Karpas-422 (cell line): Measurements from ENCODE around the gene KAZALD1. TPM values are rescaled to one million over a fixed set of nuclear protein-coding genes. Genes with fewer than 3 reads are reported as not detected.

ENCODE experiments used
- DNase-seq: peaks from one replicate; pipeline ENCODE4 v3.0.0-alpha.2; 2015
- H2AFZ ChIP-seq: fragments of 200-600 bp; sonication (generic); 2 replicates; pipeline ENCODE4 v1.6.1; 2014; ENCODE audit warnings: antibody characterized with exemption, low read length, mixed read lengths
- H3K27ac ChIP-seq: fragments of 200-600 bp; sonication (generic); 2 replicates; pipeline ENCODE4 v1.5.1; 2014; ENCODE audit warnings: mild to moderate bottlenecking, low read length, moderate library complexity
- H3K27me3 ChIP-seq: fragments of 200-600 bp; sonication (generic); 2 replicates; pipeline ENCODE4 v1.6.1; 2014; ENCODE audit warnings: low read length, mixed read lengths
- H3K36me3 ChIP-seq: fragments of 200-600 bp; sonication (generic); 2 replicates; pipeline ENCODE4 v1.6.1; 2014; ENCODE audit warnings: low read length, mixed read lengths; ENCODE audit not compliant: insufficient read depth
- H3K4me1 ChIP-seq: fragments of 200-600 bp; sonication (generic); 2 replicates; pipeline ENCODE4 v1.6.1; 2014; ENCODE audit warnings: mild to moderate bottlenecking, low read length, mixed read lengths
- H3K4me2 ChIP-seq: fragments of 200-600 bp; sonication (generic); 2 replicates; pipeline ENCODE4 v1.6.1; 2014; ENCODE audit warnings: low read length, low read depth, mild to moderate bottlenecking; ENCODE audit not compliant: poor library complexity, severe bottlenecking
- H3K4me3 ChIP-seq: fragments of 200-600 bp; sonication (generic); 2 replicates; pipeline ENCODE4 v1.5.1; 2014; ENCODE audit warnings: mild to moderate bottlenecking, antibody characterized with exemption, low read length, mixed read lengths
- H3K79me2 ChIP-seq: fragments of 200-600 bp; sonication (generic); 2 replicates; pipeline ENCODE4 v1.6.1; 2014; ENCODE audit warnings: mild to moderate bottlenecking, low read length, mixed read lengths
- H3K9ac ChIP-seq: fragments of 200-600 bp; sonication (generic); 2 replicates; pipeline ENCODE4 v1.6.0; 2014; ENCODE audit warnings: low read length
- H3K9me2 ChIP-seq: fragments of 200-600 bp; sonication (generic), shearing (Covaris generic); replicated peaks from 2 replicates; pipeline ENCODE4 v1.6.0; 2014; ENCODE audit warnings: mild to moderate bottlenecking, low read length, moderate library complexity; ENCODE audit not compliant: insufficient read depth
- H3K9me3 ChIP-seq: fragments of 300-700, 200-600 bp; sonication (generic); 2 replicates; pipeline ENCODE4 v1.6.1; 2014; ENCODE audit warnings: low read length, mixed read lengths
- H4K20me1 ChIP-seq: fragments of 200-600 bp; sonication (generic); 2 replicates; pipeline ENCODE4 v1.6.1; 2014; ENCODE audit warnings: mild to moderate bottlenecking, antibody characterized with exemption, low read length, low read depth; ENCODE audit not compliant: insufficient read depth
- total RNA-seq: library from RNA; depleted of rRNA; stranded (reverse); fragments of >200 nt; shearing (Covaris generic); gene quantifications from 2 replicates; pipeline ENCODE4 v1.2.3, GENCODE V29; 2014; ENCODE audit warnings: low replicate concordance

KAZALD1 gene
- total RNA-seq, 1 experiment from 2014 or later = 21.5 TPM

DNA sequence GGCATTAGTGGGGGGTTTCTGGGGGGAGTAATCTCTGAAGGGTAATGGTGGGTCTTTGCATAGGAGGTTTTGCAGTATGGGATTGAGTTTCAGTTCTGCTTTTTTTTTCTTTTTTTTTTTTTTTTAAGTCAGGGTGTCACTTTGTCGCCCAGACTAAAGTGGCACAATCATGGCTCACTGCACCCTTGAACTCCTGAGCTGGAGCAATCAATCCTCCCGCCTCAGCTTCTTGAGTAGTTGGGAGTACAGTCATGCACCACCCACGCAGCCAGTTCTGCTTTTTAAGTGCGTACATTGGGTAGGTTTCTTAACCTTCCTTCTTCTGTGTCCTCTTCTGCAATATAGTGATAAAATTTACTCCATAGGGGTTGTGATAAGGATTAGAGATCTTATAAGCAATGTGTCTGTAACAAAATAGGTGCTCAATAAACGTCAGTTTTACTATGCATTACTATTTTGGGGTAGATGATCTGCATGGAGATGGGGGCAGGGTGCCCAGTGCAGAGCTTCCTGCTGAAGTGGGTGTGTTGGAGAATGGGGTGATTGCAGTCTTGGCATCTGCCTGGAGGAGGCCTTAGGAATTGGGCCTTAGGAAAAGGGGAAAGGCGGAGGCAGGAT, 9.6 kb downstream of the KAZALD1 start:
- peaks cover 83% of the 10 kb centered on the region for H3K4me1 ChIP-seq
- no peaks in the 10 kb centered on the region for H3K36me3 ChIP-seq
- H3K27me3 ChIP-seq = no peaks in the 10 kb centered on the region
- H3K27ac ChIP-seq = peak overlapping the region; percentile 98
- no peak overlapping the region for H2AFZ ChIP-seq
- H3K4me3 ChIP-seq = peak overlapping the region; percentile 51
- H3K9me3 ChIP-seq = no peaks in the 10 kb centered on the region
- H4K20me1 ChIP-seq = no peaks in the 10 kb centered on the region
- H3K9ac ChIP-seq = peak overlapping the region; percentile 74
- peak overlapping the region; percentile 69 for H3K4me2 ChIP-seq
- H3K9me2 ChIP-seq = no peaks in the 10 kb centered on the region
- DNase-seq = peak; percentile 98
- no peaks in the 10 kb centered on the region for H3K79me2 ChIP-seq

DNA sequence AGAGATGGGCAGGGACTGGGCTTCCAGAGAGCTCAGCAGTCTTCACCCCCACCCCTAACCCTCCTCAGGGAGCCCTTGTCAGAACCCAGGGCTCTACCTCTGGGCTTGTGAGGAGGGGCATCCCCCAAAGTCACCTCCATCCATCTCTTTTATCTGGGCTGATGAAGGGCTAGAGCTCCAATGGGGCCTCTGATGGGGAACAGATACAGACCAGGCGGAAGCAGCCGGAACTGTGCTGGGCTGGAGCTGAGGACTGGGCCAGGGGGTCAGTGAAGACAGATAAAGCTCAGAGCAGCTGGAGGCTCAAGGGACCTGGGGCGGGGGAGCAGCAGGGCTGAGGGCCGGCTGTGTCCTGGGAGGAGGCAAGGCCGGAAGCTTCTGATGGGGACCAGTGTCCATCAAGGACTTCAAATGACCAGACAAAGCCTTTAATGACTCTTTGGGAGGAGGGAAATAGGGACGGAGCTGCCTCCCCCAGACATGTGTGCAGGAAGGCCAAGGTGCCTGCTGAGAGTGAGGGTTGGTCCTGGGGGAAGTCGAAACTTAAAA, 10.2 kb downstream of the KAZALD1 start:
- peak; percentile 86 for DNase-seq
- no peaks in the 10 kb centered on the region for H3K79me2 ChIP-seq
- no peaks in the 10 kb centered on the region for H3K9me2 ChIP-seq
- H3K36me3 ChIP-seq = no peaks in the 10 kb centered on the region
- H3K9ac ChIP-seq = peak overlapping the region; percentile 74
- no peaks in the 10 kb centered on the region for H4K20me1 ChIP-seq
- no peaks in the 10 kb centered on the region for H3K9me3 ChIP-seq
- 0 out of 2 replicates have a peak overlapping the region, but pooled peaks have one; percentile 9 for H2AFZ ChIP-seq
- H3K4me3 ChIP-seq = peak overlapping the region; percentile 51
- H3K4me2 ChIP-seq = peak overlapping the region; percentile 69
- peak overlapping the region; percentile 98 for H3K27ac ChIP-seq
- H3K27me3 ChIP-seq = no peaks in the 10 kb centered on the region
- H3K4me1 ChIP-seq = peaks cover 83% of the 10 kb centered on the region

DNA sequence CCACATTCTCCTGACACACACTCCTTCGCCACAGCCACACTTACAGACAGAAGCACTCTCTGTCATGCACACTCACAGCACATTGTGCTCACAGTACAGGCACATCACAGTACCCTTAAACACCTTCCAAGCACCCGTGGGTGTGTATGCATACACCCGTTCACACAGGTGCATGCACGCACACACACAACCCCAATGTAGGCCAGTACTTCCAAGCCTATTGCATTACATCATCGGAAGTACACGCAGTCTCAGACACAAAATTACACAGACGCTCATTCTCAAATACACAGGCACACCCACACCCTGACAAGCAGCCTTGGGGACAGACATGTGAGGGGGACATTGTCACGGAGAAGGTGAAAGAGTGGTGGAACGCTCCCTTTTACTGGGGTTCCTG, 11.1 kb downstream of the KAZALD1 start:
- Histone ChIP-seq H3K9me3 (no peaks in the 10 kb centered on the region), H3K4me3 (peak overlapping the region; percentile 51), H3K79me2 (no peaks in the 10 kb centered on the region), H4K20me1 (no peaks in the 10 kb centered on the region), H3K27ac (peak overlapping the region; percentile 98), H3K9ac (peak overlapping the region; percentile 74), H2AFZ (peak overlapping the region; percentile 8; the same call in 1 of the 2 replicates), H3K36me3 (no peaks in the 10 kb centered on the region), H3K4me2 (peak overlapping the region; percentile 69), H3K27me3 (no peaks in the 10 kb centered on the region), H3K9me2 (no peaks in the 10 kb centered on the region), H3K4me1 (peaks cover 75% of the 10 kb centered on the region)
- no peak for DNase-seq

DNA sequence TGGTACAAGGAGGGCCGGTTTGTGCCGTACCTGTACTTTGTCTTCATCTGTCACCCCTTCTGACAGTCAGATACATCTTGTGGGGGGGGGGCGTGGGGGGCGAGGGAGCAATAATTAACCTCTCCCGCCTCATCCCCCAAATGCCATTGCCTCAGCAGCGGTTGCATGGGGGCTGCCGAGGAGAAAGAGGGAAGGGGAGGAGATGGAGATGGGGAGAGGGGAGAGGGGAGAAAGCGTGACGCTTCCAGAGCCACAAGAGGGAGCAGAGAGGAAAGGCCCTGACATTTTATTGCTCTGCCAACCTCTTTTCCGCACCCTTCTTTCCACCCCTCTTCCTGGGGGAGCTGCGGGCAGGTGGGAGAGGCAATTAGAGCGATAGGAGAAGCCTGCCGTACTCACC, 11.8 kb downstream of the KAZALD1 start:
- Histone ChIP-seq H4K20me1 (no peaks in the 10 kb centered on the region), H3K36me3 (no peaks in the 10 kb centered on the region), H3K9me2 (no peaks in the 10 kb centered on the region), H3K9me3 (no peaks in the 10 kb centered on the region), H3K27ac (peak overlapping the region; percentile 98; the same call in 1 of the 2 replicates), H3K4me1 (peaks cover 69% of the 10 kb centered on the region), H3K79me2 (no peaks in the 10 kb centered on the region), H3K9ac (no peak overlapping the region), H3K27me3 (no peaks in the 10 kb centered on the region), H2AFZ (no peak overlapping the region), H3K4me3 (no peak overlapping the region), H3K4me2 (no peak overlapping the region)
- DNase-seq = no peak

DNA sequence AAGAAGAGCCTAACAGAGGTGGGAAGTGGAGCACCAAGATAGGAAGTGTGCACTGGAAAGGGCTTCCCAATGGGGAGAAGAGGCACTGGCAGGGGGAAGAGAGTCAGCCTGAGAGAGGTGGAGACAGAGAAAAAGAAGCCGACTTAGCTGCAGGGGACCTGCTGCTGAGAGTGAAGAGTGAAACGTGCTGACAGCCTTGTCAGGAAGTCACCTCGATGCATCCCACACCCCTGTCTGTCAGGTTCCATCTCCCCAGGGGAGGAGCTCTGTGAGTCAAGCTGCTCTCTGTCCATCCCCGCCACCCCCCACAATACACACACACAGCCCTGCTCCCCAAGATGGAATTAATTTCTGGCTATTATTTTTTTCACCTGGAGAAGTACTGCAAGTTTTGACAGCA, 14.0 kb downstream of the KAZALD1 start:
- Histone ChIP-seq H3K79me2 (no peaks in the 10 kb centered on the region), H3K27ac (no peak overlapping the region), H3K4me2 (peak overlapping the region; percentile 51), H3K9ac (peak overlapping the region; percentile 18), H3K4me1 (peaks cover 48% of the 10 kb centered on the region), H2AFZ (no peak overlapping the region; the same call in 1 of the 2 replicates), H4K20me1 (no peaks in the 10 kb centered on the region), H3K27me3 (no peaks in the 10 kb centered on the region), H3K4me3 (no peak overlapping the region), H3K9me3 (no peaks in the 10 kb centered on the region), H3K36me3 (no peaks in the 10 kb centered on the region), H3K9me2 (no peaks in the 10 kb centered on the region)
- DNase-seq = peak; percentile 63

DNA sequence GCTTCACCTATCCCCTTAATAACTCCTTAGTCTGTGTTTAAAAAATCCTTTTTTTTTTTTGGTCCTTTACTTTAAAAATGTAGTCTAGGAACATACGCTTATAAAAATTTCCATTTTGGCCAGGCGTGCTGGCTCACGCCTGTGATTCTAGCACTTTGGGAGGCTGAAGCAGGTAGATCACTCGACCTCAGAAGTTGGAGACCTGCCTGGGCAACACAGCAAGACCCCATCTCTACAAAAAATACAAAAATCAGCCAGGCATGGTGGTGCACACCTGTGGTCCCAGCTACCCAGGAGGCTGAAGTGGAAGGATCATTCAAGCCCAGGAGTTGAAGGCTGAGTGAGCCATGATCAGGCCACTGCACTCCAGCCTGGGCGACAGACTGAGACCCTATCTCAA, 14.8 kb downstream of the KAZALD1 start:
- Histone ChIP-seq H3K4me2 (no peak overlapping the region), H3K9me3 (no peaks in the 10 kb centered on the region), H2AFZ (no peak overlapping the region), H3K4me3 (no peak overlapping the region), H3K9me2 (no peaks in the 10 kb centered on the region), H4K20me1 (no peaks in the 10 kb centered on the region), H3K79me2 (no peaks in the 10 kb centered on the region), H3K4me1 (peaks cover 40% of the 10 kb centered on the region), H3K27me3 (no peaks in the 10 kb centered on the region), H3K9ac (no peak overlapping the region), H3K36me3 (no peaks in the 10 kb centered on the region), H3K27ac (no peak overlapping the region)
- no peak for DNase-seq

DNA sequence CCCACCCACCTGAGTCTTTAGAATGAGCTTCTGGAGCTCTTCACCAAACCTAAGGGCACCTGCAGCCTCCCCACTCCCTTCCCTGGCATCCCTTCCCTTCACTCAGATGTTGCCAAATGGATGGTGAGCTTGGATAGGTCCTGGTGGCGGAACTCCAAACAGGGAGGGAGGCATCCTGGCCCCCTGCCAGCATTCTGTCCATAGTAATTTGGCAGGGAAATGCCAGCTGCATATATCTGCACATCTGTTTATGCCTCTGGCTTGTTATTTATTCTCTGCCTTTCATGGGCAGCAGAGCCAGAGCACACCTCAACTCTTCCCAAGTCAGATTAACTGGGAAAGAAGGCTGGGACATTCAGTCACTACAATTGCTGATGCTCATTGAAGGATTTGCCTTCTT, 18.1 kb downstream of the KAZALD1 start:
- H3K9me2 ChIP-seq = no peaks in the 10 kb centered on the region
- H3K36me3 ChIP-seq = no peaks in the 10 kb centered on the region
- no peaks in the 10 kb centered on the region for H3K27me3 ChIP-seq
- no peak overlapping the region for H3K4me3 ChIP-seq
- H3K4me1 ChIP-seq = peaks cover 13% of the 10 kb centered on the region
- no peaks in the 10 kb centered on the region for H3K79me2 ChIP-seq
- H3K9me3 ChIP-seq = no peaks in the 10 kb centered on the region
- no peak overlapping the region for H2AFZ ChIP-seq
- H3K4me2 ChIP-seq = no peak overlapping the region
- H3K9ac ChIP-seq = no peak overlapping the region
- no peak for DNase-seq
- H3K27ac ChIP-seq = no peak overlapping the region
- no peaks in the 10 kb centered on the region for H4K20me1 ChIP-seq

DNA sequence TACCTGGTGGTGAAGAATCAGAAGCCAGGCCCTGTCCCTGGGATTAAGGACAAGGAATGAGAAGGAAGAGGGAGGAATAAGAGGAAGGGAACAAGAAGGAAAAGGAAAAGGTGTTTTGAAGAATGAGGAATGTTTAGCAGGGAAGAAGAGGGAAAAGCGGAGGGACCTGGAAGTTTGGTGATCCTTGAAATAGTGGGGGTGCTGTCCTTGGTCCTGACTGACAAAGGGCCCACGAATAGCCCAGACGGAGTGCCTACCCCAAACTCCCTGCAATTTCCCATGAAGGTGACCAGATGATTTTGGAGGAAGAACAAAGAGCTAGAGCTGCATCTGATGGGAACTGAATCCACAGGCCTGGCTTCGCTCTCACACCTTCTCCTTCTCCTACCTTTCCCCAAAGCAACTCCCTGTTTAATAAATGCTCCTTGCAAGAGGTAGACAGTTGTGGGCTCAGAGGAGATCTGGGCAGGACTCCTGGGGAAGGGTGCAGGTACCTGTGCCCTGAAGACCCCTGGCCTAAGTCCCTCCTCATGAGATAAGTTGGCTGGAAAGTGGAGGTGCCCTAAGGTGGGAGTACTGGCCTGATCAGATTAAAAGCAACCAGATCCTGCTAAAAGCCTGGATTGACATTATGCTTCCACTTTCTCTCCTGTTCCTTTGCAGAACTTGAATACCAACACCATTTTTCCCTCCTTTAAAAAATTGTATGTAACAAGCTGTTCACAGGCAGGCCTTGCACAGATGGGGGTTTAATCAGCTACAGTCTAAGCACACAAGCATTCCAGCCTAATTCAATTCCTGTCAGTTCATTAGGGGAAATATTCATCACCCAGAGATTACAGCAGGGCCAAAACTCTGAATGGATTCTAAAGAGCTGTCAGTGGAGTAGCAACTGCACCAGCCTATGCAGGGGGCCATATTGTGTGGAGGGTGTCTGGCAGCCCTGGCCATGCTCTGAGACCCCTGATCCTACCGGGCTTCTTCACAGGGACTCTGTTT, 19.4 kb downstream of the KAZALD1 start:
- no peaks in the 10 kb centered on the region for H4K20me1 ChIP-seq
- no peaks in the 10 kb centered on the region for H3K27me3 ChIP-seq
- no peak overlapping the region for H3K4me3 ChIP-seq
- no peaks in the 10 kb centered on the region for H3K79me2 ChIP-seq
- peaks cover 1% of the 10 kb centered on the region for H3K4me1 ChIP-seq
- no peak overlapping the region for H2AFZ ChIP-seq
- H3K9me2 ChIP-seq = no peaks in the 10 kb centered on the region
- no peak overlapping the region for H3K9ac ChIP-seq
- H3K27ac ChIP-seq = no peak overlapping the region
- no peaks in the 10 kb centered on the region for H3K9me3 ChIP-seq
- no peaks in the 10 kb centered on the region for H3K36me3 ChIP-seq
- H3K4me2 ChIP-seq = no peak overlapping the region
- DNase-seq = peak; percentile 58
